Panc1 (cell line): ENCODE measurements around the gene LRP1B. TPM values are rescaled to one million over a fixed set of nuclear protein-coding genes. Genes with fewer than 3 reads are reported as not detected.

Experiments used
- ATAC-seq: fragments of 200-7000 bp; cut with Tn5 transposase; 2 replicates; pipeline ENCODE4 v1.9.1; 2020; ENCODE audit warnings: mild to moderate bottlenecking, moderate library complexity
- BruUV-seq: library from RNA; stranded (reverse); fragments of 400-500 nt; replicated peaks from 2 replicates; lab custom pipeline; 2021; lab: Mats Ljungman, UMichigan
- CTCF ChIA-PET: fragments of 300-600 bp; sonication (Branson Sonifier 250); formaldehyde crosslinking; loops from one replicate; lab custom pipeline; 2022; ENCODE audit warnings: antibody characterized with exemption; lab: Charles Lee
- POLR2A ChIA-PET: fragments of 300-600 bp; sonication (Branson Sonifier 250); formaldehyde crosslinking; loops from one replicate; lab custom pipeline; 2022; ENCODE audit warnings: antibody characterized with exemption; lab: Charles Lee
- DNase-seq: peaks from one replicate; pipeline ENCODE4 v3.0.0-alpha.2; 2010; ENCODE audit warnings: low read depth, low spot score
- H3K27ac ChIP-seq: 2 replicates; pipeline ENCODE4 v1.5.1; 2011; ENCODE audit warnings: mild to moderate bottlenecking, low read length, inconsistent platforms
- H3K27me3 ChIP-seq: fragments of 200-500 bp; sonication (Bioruptor generic); 2 replicates; pipeline ENCODE4 v1.6.0; 2014; ENCODE audit warnings: low read length, inconsistent platforms; ENCODE audit not compliant: control insufficient read depth, insufficient read depth
- H3K36me3 ChIP-seq: fragments of 200-500 bp; sonication (Bioruptor generic); 2 replicates; pipeline ENCODE4 v1.5.1; 2014; ENCODE audit warnings: inconsistent platforms, mild to moderate bottlenecking, low read length, moderate library complexity; ENCODE audit not compliant: control insufficient read depth, insufficient read depth
- H3K4me1 ChIP-seq: 2 replicates; pipeline ENCODE4 v1.5.1; 2011; ENCODE audit warnings: inconsistent platforms, mild to moderate bottlenecking, low read length, moderate library complexity; ENCODE audit not compliant: control insufficient read depth, insufficient read depth
- H3K4me3 ChIP-seq, 2 experiments: 2 replicates each; pipeline ENCODE4 v1.5.1; 2011 to 2012; ENCODE audit warnings: low read depth in 2 of 2, low read length in 2 of 2, mild to moderate bottlenecking in 2 of 2, inconsistent platforms in 1 of 2, moderate library complexity in 1 of 2
- H3K9me3 ChIP-seq: fragments of 200-500 bp; sonication (Bioruptor generic); 2 replicates; pipeline ENCODE4 v1.5.1; 2014; ENCODE audit warnings: low read depth, mild to moderate bottlenecking, inconsistent platforms, low read length, moderate library complexity; ENCODE audit not compliant: control insufficient read depth, insufficient read depth
- POLR2AphosphoS5 ChIP-seq: IDR thresholded peaks from 2 replicates; pipeline ENCODE4 v1.6.1; 2012; ENCODE audit warnings: mild to moderate bottlenecking, low read depth, low read length, moderate library complexity
- SIN3A ChIP-seq: IDR thresholded peaks from 2 replicates; pipeline ENCODE4 v1.6.1; 2012; ENCODE audit warnings: low read depth, mild to moderate bottlenecking, low read length, moderate library complexity, borderline replicate concordance; ENCODE audit not compliant: insufficient read depth
- TCF7L2 ChIP-seq: IDR thresholded peaks from 2 replicates; pipeline ENCODE4 v1.6.1; 2011; ENCODE audit warnings: mild to moderate bottlenecking, low read depth, low read length, inconsistent platforms
- in situ Hi-C: cut with HindIII; loops from 2 replicates; pipeline ENCODE4 v1.10.0; 2016; ENCODE audit warnings: low sequenced_read_pairs, low pct_unique_long_range_greater_than_20kb
- intact Hi-C: fragments of 100-400 bp; cut with micrococcal nuclease; formaldehyde crosslinking; loops from one replicate; pipeline ENCODE4 v1.10.0; 2022; ENCODE audit not compliant: unreplicated experiment
- total RNA-seq: library from RNA; stranded (reverse); gene quantifications from one replicate; pipeline ENCODE4 v1.2.1, GENCODE V29; 2021; ENCODE audit not compliant: unreplicated experiment
- TF ChIP-seq, protein P1 (sequence below): fragments of 450-650 bp; IDR thresholded peaks from 2 replicates; pipeline ENCODE4 v1.5.1; 2017; ENCODE audit warnings: mild to moderate bottlenecking
- TF ChIP-seq, protein P2 (sequence below), 2 experiments: IDR thresholded peaks; 2 replicates each; pipeline ENCODE4 v1.6.1; 2011 to 2012; ENCODE audit warnings: low read depth in 2 of 2, control low read depth in 1 of 2, low read length in 1 of 2, mild to moderate bottlenecking in 1 of 2, moderate library complexity in 1 of 2; ENCODE audit not compliant: insufficient read depth in 1 of 2

LRP1B gene
- total RNA-seq, 1 experiment from 2014 or later, result 0.54 TPM

DNA sequence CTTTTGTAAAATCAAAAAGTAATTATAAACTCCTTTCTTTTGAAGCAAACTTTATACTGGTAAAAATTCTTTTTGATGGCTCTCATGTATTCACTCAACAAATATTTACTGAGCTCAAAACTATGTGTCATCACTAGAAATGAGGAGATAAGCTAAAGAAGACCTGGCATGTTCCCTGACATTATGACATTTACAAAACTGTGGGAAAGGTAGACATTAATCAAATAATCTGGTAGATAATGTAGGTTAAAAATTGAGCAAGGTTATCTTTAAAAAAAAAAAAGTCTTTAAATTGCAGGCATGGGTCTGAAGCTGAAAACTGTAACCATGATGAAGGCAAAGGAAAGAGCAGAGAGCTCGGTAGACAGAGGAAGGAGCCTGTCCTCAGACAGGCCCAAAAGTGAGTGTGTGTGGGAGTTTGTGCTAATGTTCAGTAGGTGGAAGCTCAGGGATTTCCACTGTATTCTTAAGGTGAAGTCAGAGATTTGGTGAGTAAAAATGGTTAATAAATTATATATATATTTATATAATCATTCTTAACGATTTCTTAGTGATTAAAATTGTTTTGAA lies 612.9 kb downstream of the LRP1B start:
- TF ChIP-seq SIN3A (no peak), TCF7L2 (no peak)
- no peaks in the 10 kb centered on the region for H3K27me3 ChIP-seq
- no peaks in the 10 kb centered on the region for H3K36me3 ChIP-seq
- H3K9me3 ChIP-seq, result no peaks in the 10 kb centered on the region
- ATAC-seq (no peak), DNase-seq (no peak)
- intact Hi-C loops, result no loop called here
- POLR2A ChIA-PET, result interaction anchor here (0.6 kb wide), 1 partner anchor 14 kb away, joined by 3 read pairs; no protein-coding TSS in a partner anchor
- in situ Hi-C loops, result no loop called here
- BruUV-seq, result no TSS peak
- CTCF ChIA-PET, result no interaction called here
- no peak overlapping the region for H3K27ac ChIP-seq
- no peaks in the 10 kb centered on the region for H3K4me1 ChIP-seq
- H3K4me3 ChIP-seq, result no peak overlapping the region

DNA sequence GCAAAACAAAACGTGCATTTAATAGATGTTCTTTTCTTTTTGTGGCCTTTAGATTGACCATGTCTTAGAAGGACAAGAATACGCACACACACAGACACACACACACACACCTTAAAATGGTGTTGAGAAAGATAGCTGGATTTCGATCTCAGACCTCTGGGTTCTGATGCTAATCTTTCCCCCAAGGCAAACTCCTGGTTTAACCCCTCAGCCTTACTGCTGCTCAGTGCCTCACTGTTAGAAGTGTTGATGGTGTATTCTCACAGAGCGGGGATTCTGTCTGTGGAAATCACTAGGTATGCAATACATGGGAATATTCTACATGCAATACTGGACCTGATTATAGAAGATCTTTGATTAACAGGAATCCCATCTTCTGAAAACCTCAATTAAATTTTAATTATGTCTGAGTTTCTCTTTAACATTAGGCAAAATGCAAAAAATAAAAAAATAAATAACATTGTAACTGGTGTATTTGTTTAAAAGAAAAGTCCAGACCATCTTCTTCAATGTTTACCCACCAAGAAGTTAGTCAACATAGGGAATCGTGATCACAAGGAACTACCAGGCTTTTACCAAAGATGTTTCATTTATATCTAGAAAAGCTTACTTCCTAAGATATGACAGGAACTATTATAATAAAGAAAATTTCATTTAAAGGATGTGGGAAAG lies 613.5 kb downstream of the LRP1B start:
- Histone ChIP-seq H3K27ac (no peak overlapping the region), H3K4me1 (no peaks in the 10 kb centered on the region), H3K4me3 (no peak overlapping the region), H3K9me3 (no peaks in the 10 kb centered on the region), H3K36me3 (no peaks in the 10 kb centered on the region), H3K27me3 (no peaks in the 10 kb centered on the region)
- no peak for ATAC-seq
- DNase-seq, result no peak
- intact Hi-C loops, result no loop called here
- TF ChIP-seq, protein P1, sequence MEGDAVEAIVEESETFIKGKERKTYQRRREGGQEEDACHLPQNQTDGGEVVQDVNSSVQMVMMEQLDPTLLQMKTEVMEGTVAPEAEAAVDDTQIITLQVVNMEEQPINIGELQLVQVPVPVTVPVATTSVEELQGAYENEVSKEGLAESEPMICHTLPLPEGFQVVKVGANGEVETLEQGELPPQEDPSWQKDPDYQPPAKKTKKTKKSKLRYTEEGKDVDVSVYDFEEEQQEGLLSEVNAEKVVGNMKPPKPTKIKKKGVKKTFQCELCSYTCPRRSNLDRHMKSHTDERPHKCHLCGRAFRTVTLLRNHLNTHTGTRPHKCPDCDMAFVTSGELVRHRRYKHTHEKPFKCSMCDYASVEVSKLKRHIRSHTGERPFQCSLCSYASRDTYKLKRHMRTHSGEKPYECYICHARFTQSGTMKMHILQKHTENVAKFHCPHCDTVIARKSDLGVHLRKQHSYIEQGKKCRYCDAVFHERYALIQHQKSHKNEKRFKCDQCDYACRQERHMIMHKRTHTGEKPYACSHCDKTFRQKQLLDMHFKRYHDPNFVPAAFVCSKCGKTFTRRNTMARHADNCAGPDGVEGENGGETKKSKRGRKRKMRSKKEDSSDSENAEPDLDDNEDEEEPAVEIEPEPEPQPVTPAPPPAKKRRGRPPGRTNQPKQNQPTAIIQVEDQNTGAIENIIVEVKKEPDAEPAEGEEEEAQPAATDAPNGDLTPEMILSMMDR, result no peak
- TF ChIP-seq TCF7L2 (no peak), POLR2AphosphoS5 (no peak), SIN3A (no peak)
- TF ChIP-seq, protein P2, sequence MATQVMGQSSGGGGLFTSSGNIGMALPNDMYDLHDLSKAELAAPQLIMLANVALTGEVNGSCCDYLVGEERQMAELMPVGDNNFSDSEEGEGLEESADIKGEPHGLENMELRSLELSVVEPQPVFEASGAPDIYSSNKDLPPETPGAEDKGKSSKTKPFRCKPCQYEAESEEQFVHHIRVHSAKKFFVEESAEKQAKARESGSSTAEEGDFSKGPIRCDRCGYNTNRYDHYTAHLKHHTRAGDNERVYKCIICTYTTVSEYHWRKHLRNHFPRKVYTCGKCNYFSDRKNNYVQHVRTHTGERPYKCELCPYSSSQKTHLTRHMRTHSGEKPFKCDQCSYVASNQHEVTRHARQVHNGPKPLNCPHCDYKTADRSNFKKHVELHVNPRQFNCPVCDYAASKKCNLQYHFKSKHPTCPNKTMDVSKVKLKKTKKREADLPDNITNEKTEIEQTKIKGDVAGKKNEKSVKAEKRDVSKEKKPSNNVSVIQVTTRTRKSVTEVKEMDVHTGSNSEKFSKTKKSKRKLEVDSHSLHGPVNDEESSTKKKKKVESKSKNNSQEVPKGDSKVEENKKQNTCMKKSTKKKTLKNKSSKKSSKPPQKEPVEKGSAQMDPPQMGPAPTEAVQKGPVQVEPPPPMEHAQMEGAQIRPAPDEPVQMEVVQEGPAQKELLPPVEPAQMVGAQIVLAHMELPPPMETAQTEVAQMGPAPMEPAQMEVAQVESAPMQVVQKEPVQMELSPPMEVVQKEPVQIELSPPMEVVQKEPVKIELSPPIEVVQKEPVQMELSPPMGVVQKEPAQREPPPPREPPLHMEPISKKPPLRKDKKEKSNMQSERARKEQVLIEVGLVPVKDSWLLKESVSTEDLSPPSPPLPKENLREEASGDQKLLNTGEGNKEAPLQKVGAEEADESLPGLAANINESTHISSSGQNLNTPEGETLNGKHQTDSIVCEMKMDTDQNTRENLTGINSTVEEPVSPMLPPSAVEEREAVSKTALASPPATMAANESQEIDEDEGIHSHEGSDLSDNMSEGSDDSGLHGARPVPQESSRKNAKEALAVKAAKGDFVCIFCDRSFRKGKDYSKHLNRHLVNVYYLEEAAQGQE (IDR thresholded peaks at IDR 0.05; ENCODE audit: insufficient read depth in 1 of 2, low read depth in 2 of 2, low read length in 1 of 2), result no peak
- no TSS peak for BruUV-seq
- POLR2A ChIA-PET, result interaction anchor here (0.6 kb wide), 1 partner anchor 15 kb away, joined by 3 read pairs; no protein-coding TSS in a partner anchor
- CTCF ChIA-PET, result no interaction called here
- in situ Hi-C loops, result no loop called here

DNA sequence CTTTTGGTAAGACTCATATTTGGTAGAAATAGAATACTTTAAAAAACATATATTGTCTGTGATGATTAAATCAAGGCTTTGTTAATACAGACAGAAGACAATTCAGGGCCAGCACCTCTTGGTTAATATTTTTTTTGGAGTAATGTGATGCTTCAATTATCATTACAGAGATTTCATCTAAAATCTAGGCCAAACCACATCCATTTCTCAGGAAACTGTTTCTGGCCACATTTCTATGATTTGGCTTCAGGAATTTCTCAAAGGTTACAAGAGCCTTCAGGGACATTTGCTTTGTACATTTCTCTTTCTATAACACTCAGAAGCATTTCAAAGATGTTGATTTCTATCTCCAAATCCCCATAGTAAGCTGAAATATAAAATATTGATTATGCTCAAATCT lies 614.9 kb downstream of the LRP1B start:
- Histone ChIP-seq H3K9me3 (no peaks in the 10 kb centered on the region), H3K36me3 (no peaks in the 10 kb centered on the region), H3K4me3 (no peak overlapping the region), H3K27me3 (no peaks in the 10 kb centered on the region), H3K27ac (no peak overlapping the region), H3K4me1 (no peaks in the 10 kb centered on the region)
- ChIA-PET CTCF (no interaction called here), POLR2A (no interaction called here)
- no TSS peak for BruUV-seq
- no peak for TF ChIP-seq TCF7L2
- TF ChIP-seq SIN3A, result no peak
- no peak for TF ChIP-seq POLR2AphosphoS5
- TF ChIP-seq, protein P1, result no peak
- TF ChIP-seq, protein P2 (IDR thresholded peaks at IDR 0.05; ENCODE audit: insufficient read depth in 1 of 2, low read depth in 2 of 2, low read length in 1 of 2), result no peak
- DNase-seq (no peak), ATAC-seq (no peak)
- in situ Hi-C loops (no loop called here), intact Hi-C loops (no loop called here)
